HL-60/S4 treated with phorbol 12-myristate 13-acetate at 8.2 ng/mL for 4 days and 3 days (cell line): ENCODE results near the gene GPR176.

Experiments
- in situ Hi-C: fragments of 300-500 bp; cut with MboI; formaldehyde crosslinking; loops from 2 replicates; pipeline ENCODE4 v1.15.0; 2022; ENCODE audit warnings: low sequenced_read_pairs

GPR176 gene, protein sequence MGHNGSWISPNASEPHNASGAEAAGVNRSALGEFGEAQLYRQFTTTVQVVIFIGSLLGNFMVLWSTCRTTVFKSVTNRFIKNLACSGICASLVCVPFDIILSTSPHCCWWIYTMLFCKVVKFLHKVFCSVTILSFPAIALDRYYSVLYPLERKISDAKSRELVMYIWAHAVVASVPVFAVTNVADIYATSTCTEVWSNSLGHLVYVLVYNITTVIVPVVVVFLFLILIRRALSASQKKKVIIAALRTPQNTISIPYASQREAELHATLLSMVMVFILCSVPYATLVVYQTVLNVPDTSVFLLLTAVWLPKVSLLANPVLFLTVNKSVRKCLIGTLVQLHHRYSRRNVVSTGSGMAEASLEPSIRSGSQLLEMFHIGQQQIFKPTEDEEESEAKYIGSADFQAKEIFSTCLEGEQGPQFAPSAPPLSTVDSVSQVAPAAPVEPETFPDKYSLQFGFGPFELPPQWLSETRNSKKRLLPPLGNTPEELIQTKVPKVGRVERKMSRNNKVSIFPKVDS

GRCh38 chr15:39919748-39920509 is at the start of gene GPR176:
Gene GPR176, minus strand, starts transcription at chr15:39920266. Its CDS starts 240 bp downstream, at chr15:39920026.
- in situ Hi-C loops = no loop called here

DNA sequence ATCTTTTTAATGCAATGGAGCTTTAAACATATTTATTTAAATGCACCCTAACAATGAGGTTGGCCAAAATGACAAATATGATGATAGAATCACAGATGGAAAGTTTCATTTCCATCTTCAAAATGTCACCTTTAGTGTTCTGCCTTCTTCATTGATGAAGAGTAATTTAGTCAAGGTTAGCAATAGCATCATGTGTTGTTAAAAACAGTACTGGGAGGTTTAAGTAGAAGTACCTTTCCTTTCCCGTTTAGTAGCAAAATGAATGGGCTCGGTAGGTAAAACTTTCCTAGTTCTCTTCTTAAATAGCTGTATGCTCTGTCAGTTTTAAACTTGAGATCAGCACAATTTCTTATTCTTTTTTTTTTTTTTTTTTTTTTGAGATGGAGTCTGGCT is 48.9 kb upstream of the GPR176 start:
- in situ Hi-C loops = no loop called here

- in situ Hi-C loops = no loop called here
These were observed 48.4 kb upstream of the GPR176 start for GRCh38 chr15:39968273-39969001.

DNA sequence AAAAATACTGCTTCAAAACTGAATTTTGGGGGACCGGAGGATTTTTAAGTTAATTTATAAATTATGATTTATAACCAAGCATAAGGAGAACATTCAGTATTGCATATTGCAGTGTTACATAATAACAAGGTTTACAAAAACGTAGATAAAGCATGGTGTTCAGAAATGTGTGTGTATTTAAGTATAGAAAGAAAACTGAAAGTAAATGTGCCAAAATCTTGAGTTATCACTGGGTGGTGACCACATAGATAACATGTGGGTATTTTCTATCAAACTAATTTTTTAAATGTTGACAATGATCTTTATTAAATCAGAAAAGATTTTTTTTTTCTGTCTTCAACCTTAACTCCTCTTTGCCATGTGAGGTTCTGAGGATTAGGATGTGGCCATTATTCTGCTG is 46.5 kb upstream of the GPR176 start:
- in situ Hi-C loops = no loop called here

DNA sequence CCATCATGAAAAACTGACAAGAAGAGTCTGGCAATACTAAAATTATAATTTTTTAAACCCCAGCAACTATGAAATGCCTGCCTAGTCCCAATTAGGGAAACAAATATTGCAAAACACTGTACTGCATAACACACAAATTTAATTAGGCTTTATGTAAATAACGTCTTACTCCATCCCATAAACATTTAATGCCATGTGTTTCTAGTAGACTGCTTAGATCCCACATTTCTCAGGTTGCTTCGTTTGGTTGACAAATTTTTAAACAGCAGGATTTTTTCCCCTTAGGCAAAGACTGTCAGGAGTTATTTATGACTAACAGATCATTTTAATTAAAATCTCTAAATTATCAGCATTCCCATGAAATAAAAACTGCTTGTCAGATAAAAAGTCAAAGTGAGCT is 43.7 kb upstream of the GPR176 start:
- in situ Hi-C loops = no loop called here

GRCh38 chr15:39961051-39961450 is 41.0 kb upstream of the GPR176 start:
- in situ Hi-C loops = no loop called here

GRCh38 chr15:39960411-39960810 is 40.3 kb upstream of the GPR176 start:
- in situ Hi-C loops = no loop called here

- in situ Hi-C loops = no loop called here
These were observed 39.3 kb upstream of the GPR176 start for GRCh38 chr15:39959411-39959810.

DNA sequence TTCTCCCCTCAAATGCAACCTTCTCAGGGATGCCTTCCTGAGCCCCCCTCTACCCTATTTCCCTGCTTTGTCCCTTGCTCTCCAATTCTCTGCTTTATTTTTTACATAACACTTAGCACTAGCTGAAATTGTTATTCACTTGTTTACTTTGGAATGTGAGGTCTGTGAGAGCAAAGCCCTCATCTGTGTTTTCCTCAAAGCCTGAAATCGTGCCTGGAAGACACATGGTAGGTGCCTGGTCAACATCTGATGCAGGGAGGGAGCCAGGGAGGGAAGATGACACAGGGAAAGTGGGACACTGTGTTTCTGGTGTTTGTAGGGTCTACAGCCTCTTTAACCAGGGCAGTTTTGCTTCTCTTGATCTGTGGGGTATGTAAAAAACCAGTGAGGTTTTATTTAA is 37.4 kb upstream of the GPR176 start:
- in situ Hi-C loops = no loop called here

DNA sequence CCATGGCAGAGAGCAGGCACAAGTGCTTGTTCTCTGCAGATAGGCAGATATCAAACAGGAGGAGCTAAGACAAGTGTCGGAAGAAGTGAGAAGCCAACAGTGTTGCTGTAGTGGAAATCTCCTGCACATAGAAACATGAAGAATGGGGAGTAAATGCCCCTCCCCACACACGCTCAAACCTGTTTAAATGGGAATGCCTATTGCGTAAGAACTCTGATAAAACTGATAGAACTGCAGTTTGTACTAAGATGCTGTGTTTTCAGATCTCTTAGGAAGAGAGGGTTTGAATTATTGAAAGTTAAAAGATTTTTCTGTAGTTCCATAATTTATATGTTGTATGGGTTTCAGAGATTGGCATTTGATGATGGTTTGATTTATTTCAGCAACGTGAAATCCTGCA is 33.5 kb upstream of the GPR176 start:
- in situ Hi-C loops = no loop called here

DNA sequence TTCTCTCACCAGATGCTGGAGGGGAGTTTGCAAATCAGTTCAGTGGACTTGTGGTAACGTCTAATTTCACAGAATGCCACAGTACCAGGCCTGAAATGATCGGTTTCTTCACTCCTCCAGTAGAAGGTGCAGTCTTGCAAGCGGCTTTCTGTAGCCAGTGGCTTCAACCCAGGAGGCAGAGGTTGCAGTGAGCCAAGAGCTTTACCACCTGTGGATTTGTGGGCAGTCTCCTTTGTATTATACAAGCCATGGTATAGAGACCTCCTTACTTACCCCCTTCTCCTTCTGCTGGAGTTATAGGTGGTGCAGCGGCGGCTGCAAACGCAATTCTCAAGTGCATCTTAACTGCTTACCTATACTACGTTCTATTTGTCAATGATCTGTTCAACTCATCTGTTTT is 31.5 kb upstream of the GPR176 start:
- in situ Hi-C loops = no loop called here

DNA sequence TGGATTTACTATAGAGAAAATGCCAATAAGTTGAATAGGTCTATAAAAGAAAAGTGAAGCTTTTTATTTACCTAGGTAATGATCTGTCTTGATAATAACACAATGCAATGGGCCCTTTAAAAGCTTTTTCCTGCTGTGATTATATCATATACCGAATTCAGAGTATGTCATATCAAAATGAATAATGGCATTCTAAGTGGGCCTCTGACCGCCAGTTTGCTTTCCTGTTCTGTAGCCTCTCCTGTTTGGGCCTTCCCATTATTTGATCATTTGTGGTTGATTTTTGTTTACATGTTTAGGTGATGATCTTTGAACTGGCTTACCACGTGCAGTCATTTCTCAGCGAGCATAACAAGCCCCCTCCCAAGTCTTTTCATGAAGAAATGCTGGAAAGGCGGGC is 28.8 kb upstream of the GPR176 start:
- in situ Hi-C loops = no loop called here

GRCh38 chr15:39947401-39948197 is 27.5 kb upstream of the GPR176 start:
- in situ Hi-C loops = no loop called here

DNA sequence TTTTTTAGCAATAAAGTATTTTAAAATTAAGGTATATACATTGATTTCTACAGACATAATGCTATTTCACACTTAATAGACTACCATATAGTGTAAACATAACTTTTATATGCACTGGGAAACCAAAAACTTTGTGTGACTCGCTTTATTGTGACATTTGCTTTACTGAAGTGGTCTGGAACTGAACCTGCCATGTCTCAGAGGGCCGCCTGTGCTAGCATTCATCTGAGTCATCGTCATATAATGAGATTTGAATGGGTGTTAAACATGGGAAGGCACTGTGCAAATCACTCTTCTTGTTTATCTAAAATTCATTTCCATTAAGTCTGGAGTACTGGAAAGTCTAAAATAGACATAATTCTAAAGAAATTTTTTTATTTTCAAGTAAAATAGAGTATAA is 26.8 kb upstream of the GPR176 start:
- in situ Hi-C loops = no loop called here

DNA sequence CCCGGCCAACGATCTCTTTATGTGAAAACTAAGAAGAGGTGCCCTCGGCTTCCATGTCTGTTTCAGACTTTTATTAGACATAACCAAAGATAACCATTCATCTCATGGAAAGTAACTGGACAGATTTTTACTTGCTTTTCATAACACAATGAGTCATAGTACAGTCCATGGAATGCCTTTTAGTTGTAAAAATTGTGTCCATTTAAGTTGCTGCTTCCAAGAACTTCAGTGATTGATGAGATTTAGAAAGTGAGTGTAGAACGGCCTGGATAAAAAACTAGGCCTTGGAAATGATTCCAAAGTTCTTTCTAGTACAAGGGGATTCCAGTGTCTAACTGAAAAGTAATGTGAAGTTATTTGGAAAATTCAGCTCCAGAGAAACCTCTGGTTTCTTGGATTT is 24.7 kb upstream of the GPR176 start:
- in situ Hi-C loops = no loop called here

GRCh38 chr15:39942753-39943150 is 22.7 kb upstream of the GPR176 start:
- in situ Hi-C loops = no loop called here

DNA sequence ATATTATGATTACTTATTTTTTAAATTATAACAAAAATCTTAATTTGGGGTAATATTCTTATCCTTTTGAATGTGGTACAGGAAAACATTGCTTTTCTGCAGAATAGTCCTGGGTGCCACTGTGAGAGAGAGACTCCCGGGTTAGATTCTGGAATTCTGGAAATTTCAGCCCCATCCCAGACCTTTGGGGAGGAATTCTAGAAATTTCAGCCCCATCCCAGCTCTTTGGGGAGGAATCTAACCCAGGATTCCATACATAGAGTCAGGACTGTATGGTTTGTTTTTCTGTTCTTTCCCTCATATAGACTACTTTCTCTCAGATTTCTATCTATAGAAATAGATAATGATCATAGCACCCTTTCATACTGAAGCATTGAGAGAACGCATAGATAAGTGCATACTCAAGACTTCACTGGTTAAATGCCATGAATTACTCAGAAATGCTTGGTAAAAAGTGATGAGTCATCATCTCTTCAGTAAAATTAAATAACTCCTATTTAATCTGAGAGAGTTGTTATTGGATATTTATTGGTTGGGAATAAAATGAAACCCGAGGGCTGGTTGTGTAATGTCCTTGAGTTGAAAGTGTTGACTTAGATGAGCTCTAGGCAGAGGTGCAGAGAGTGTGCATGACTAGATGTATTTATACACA is 22.2 kb upstream of the GPR176 start:
- in situ Hi-C loops = no loop called here

- in situ Hi-C loops = no loop called here
These were observed 19.7 kb upstream of the GPR176 start for GRCh38 chr15:39939487-39940452.

DNA sequence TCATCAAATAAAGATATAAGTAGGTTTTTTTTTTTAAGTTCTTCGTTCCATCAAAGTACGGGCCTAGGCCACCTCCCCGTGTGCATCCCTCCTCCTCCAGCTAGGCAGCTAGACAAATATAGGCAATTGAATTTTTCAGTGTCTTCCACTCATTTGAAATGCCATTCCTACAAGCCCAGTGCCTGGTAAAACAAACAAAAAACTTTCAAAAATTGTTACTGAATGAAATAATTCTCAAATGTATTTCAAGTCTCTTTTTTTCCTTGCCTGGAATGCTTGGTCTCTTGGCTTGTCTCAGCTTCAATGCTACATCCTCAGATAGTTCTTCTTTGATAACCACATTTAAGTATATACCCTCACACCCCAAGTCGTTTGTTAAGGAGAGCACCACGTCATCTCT is 17.6 kb upstream of the GPR176 start:
- in situ Hi-C loops = no loop called here
